RWPE2 (cell line): ENCODE measurements around the gene PWP1.
"Not testable (repeated sequence)": the region's sequence is repeated elsewhere in the genome, so short reads cannot be mapped to it uniquely, and the experiment has no call there.

Source experiments
- ATAC-seq: fragments of 200-7000 bp; cut with Tn5 transposase; 3 replicates; pipeline ENCODE4 v1.9.1; 2021; ENCODE audit warnings: low read depth
- DNase-seq: peaks from one replicate; pipeline ENCODE4 v3.0.0-alpha.2; 2020; ENCODE audit warnings: low spot score
- H3K27ac ChIP-seq: fragments of 450-650 bp; 2 replicates; pipeline ENCODE4 v1.5.1; 2017; ENCODE audit warnings: mild to moderate bottlenecking; ENCODE audit not compliant: poor library complexity, severe bottlenecking
- H3K27me3 ChIP-seq: fragments of 250-450 bp; sonication (Bioruptor Pico); 2 replicates; pipeline ENCODE4 v1.5.1; 2021; ENCODE audit warnings: mild to moderate bottlenecking, moderate library complexity; ENCODE audit not compliant: insufficient read depth, poor library complexity, severe bottlenecking
- H3K36me3 ChIP-seq: fragments of 250-450 bp; sonication (Bioruptor Pico); 2 replicates; pipeline ENCODE4 v1.5.1; 2020; ENCODE audit warnings: low read depth, mild to moderate bottlenecking, moderate library complexity
- H3K4me1 ChIP-seq: fragments of 250-450 bp; sonication (Bioruptor Pico); 2 replicates; pipeline ENCODE4 v1.5.1; 2021; ENCODE audit warnings: mild to moderate bottlenecking, moderate library complexity; ENCODE audit not compliant: insufficient read depth, poor library complexity, severe bottlenecking
- H3K4me3 ChIP-seq: fragments of 250-450 bp; sonication (Bioruptor Pico); 2 replicates; pipeline ENCODE4 v1.5.1; 2021; ENCODE audit warnings: mild to moderate bottlenecking, moderate library complexity; ENCODE audit not compliant: severe bottlenecking
- H3K9me3 ChIP-seq: fragments of 250-450 bp; sonication (Bioruptor Pico); 2 replicates; pipeline ENCODE4 v1.5.1; 2021; ENCODE audit warnings: mild to moderate bottlenecking, moderate library complexity; ENCODE audit not compliant: severe bottlenecking
- TF ChIP-seq, protein P1 (sequence below): fragments of 450-650 bp; IDR thresholded peaks from one replicate; pipeline ENCODE4 v1.5.1; 2017; ENCODE audit warnings: mild to moderate bottlenecking, moderate library complexity; ENCODE audit not compliant: poor library complexity, severe bottlenecking

PWP1 gene

DNA sequence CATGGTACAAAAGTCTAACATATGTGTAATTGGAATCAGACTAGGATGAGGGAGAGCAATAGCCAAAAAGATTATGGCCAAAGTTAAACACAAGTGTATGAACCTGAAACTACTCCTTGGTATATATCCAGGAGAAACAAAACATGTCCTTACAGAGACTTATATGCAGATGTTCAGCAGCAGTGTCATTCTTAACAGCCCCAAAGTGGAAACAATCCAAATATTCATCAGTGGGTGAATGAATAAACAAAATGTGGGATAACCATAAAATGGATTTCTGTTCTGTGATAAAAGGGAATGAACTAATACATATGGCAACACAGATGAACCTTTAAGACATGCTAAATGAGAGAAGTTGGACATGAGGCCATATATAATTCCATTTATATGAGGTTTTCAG, 30.2 kb downstream of the PWP1 start:
- Histone ChIP-seq H3K9me3 (no peaks in the 10 kb centered on the region), H3K27ac (no peak overlapping the region), H3K27me3 (no peaks in the 10 kb centered on the region), H3K4me3 (no peak overlapping the region), H3K36me3 (peaks cover 45% of the 10 kb centered on the region), H3K4me1 (no peaks in the 10 kb centered on the region)
- DNase-seq (no peak), ATAC-seq (no peak)
- TF ChIP-seq, protein P1, sequence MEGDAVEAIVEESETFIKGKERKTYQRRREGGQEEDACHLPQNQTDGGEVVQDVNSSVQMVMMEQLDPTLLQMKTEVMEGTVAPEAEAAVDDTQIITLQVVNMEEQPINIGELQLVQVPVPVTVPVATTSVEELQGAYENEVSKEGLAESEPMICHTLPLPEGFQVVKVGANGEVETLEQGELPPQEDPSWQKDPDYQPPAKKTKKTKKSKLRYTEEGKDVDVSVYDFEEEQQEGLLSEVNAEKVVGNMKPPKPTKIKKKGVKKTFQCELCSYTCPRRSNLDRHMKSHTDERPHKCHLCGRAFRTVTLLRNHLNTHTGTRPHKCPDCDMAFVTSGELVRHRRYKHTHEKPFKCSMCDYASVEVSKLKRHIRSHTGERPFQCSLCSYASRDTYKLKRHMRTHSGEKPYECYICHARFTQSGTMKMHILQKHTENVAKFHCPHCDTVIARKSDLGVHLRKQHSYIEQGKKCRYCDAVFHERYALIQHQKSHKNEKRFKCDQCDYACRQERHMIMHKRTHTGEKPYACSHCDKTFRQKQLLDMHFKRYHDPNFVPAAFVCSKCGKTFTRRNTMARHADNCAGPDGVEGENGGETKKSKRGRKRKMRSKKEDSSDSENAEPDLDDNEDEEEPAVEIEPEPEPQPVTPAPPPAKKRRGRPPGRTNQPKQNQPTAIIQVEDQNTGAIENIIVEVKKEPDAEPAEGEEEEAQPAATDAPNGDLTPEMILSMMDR, result no peak

DNA sequence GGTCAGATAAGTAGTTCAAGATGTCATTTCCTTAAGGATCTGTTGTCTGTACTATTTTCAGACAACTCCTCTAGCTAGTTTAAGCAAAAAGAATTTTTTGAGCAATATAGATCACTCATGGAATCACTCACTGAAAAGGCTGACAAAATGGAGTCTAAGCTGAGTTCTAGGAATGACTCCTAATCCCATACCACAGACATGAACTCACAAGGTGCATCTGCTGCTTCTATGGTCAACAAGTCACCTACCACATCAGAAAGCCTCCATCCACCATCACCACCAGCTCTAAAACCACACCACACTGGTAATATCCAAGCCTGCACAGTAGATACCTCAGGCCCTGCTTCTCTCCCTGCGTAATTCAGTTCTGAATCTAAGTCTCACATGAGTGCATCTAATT, 33.0 kb downstream of the PWP1 start:
- H3K4me1 ChIP-seq, result no peaks in the 10 kb centered on the region
- DNase-seq (no peak), ATAC-seq (no peak)
- no peaks in the 10 kb centered on the region for H3K27me3 ChIP-seq
- no peaks in the 10 kb centered on the region for H3K9me3 ChIP-seq
- peaks cover 17% of the 10 kb centered on the region for H3K36me3 ChIP-seq
- TF ChIP-seq, protein P1, result no peak
- H3K27ac ChIP-seq, result no peak overlapping the region
- no peak overlapping the region for H3K4me3 ChIP-seq

DNA sequence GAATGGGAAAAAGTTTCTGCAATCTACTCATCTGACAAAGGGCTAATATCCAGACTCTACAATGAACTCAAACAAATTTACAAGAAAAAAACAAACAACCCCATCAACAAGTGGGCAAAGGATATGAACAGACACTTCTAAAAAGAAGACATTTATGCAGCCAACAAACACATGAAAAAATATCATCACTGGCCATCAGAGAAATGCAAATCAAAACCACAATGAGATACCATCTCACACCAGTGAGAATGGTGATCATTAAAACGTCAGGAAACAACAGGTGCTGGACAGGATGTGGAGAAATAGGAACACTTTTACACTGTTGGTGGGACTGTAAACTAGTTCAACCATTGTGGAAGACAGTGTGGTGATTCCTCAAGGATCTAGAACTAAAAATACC, 41.7 kb downstream of the PWP1 start:
- not testable (repeated sequence) for H3K4me1 ChIP-seq, ATAC-seq, H3K4me3 ChIP-seq, H3K36me3 ChIP-seq, DNase-seq, H3K27ac ChIP-seq, H3K27me3 ChIP-seq, H3K9me3 ChIP-seq

DNA sequence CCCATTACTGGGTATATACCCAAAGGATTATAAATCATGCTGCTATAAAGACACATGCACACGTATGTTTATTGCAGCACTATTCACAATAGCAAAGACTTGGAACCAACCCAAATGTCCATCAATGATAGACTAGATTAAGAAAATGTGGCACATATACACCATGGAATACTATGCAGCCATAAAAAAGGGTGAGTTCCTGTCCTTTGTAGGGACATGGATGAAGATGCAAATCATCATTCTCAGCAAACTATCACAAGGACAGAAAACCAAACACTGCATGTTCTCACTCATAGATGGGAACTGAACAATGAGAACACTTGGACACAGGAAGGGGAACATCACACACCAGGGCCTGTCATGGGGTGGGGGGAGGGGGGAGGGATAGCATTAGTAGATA, 42.1 kb downstream of the PWP1 start:
- not testable (repeated sequence) for H3K9me3 ChIP-seq, H3K4me3 ChIP-seq, H3K36me3 ChIP-seq, H3K4me1 ChIP-seq, ATAC-seq, H3K27me3 ChIP-seq, DNase-seq, H3K27ac ChIP-seq

DNA sequence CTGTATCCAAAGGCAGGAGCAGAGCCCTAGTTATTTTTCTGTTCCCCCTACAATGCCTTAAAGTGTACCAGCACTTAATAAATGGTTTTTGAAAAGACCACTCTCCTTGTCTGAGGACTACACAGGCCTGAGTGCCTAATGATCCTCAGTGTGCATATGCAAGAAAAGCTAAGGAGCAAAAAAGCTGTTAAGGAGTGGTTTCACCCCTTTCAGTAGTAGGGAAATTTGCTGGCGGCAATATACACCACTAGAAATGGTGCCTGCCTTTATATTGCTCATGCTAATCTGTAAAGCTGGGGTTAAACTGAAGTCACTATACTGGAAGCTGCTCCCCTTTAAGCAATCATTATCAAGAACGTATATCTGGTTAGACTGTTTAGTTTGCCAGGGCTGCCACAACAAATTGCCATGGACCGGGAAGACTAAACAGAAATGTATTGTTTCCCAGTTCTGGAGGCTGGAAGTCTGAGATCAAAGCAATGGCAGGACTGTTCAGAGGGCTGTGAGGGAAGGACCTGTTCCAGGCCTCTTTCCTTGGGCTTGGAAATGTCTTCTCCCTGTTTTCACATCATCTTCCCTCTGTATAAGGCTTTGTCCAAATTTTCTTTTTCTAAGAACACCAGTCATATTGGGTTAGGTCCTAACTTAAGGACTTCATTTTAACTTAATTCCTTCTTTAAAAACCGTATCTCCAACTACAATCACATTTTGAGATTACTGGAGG, 45.2 kb downstream of the PWP1 start:
- no peak overlapping the region for H3K4me3 ChIP-seq
- TF ChIP-seq, protein P1, result no peak
- ATAC-seq, result no peak

DNA sequence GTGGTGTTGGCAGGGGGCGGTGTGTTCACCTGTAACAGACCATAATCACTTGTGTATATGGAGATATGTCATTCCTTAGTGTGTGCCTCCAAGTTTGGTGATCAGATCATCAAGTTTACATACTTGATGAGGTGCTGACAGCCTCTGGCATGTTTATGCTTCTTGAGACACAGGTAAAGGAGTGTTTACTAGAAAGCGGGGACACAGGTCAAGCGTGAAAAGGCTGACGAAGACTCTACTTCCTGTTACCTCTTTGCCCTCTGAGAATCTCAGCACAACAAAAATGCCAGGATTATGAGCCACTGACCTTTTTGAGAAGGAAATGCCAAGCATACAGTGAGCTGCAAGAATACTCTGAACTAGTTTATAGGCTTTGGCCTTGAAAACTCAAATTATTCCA, 45.8 kb downstream of the PWP1 start:
- TF ChIP-seq, protein P1, result no peak
- Histone ChIP-seq H3K4me1 (no peaks in the 10 kb centered on the region), H3K27me3 (no peaks in the 10 kb centered on the region), H3K36me3 (peaks cover 34% of the 10 kb centered on the region), H3K9me3 (no peaks in the 10 kb centered on the region), H3K4me3 (no peak overlapping the region), H3K27ac (no peak overlapping the region)
- DNase-seq (no peak), ATAC-seq (peak; percentile 50)

More for the DNA sequence above, 45.2 kb downstream of the PWP1 start:
- Histone ChIP-seq H3K36me3 (peaks cover 28% of the 10 kb centered on the region), H3K4me1 (no peaks in the 10 kb centered on the region), H3K9me3 (no peaks in the 10 kb centered on the region), H3K27ac (no peak overlapping the region), H3K27me3 (no peaks in the 10 kb centered on the region)
- no peak for DNase-seq
